ENCODE data around the gene GDF9.

Gene GDF9, protein sequence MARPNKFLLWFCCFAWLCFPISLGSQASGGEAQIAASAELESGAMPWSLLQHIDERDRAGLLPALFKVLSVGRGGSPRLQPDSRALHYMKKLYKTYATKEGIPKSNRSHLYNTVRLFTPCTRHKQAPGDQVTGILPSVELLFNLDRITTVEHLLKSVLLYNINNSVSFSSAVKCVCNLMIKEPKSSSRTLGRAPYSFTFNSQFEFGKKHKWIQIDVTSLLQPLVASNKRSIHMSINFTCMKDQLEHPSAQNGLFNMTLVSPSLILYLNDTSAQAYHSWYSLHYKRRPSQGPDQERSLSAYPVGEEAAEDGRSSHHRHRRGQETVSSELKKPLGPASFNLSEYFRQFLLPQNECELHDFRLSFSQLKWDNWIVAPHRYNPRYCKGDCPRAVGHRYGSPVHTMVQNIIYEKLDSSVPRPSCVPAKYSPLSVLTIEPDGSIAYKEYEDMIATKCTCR

DNA sequence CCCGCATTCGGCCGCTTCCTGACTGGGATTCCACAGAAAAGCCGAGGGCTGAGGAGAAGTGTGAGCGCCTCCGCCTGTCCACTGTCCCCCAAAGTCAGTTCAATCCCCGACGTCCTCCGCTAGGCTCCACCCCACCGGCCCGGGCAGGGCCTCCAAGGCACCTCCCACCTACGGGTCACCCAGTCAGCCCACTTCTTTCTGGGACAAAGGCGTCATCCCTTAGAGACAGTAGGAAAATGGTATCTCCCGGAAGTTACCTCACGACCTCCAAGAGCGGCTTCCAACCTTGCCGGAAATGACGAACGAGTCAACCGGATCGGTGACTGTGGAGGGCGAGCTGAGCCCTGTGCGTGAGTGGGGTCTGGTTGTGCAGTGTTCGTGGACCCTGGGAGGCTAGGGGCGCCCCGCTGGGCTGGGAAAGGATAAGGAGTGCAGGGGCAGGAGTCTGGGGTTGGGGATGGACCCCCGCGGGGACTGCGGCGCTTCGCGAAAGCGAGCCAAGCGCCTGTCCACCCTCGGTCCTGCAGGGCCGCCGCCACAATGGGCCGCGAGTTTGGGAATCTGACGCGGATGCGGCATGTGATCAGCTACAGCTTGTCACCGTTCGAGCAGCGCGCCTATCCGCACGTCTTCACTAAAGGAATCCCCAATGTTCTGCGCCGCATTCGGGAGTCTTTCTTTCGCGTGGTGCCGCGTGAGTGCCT, at the start of gene GDF9, which contains the start of gene UQCRQ:
Gene GDF9 (minus strand): TSS at position 128 of the 704 bp plus-strand sequence. CDS start 1,936 bp downstream, outside the sequence.
Gene UQCRQ (plus strand): TSS at position 301 of the 704 bp plus-strand sequence. CDS start 240 bp downstream, at position 541.
- DNase-seq (ENCODE audit: low read depth), result peak; percentile 84

DNA sequence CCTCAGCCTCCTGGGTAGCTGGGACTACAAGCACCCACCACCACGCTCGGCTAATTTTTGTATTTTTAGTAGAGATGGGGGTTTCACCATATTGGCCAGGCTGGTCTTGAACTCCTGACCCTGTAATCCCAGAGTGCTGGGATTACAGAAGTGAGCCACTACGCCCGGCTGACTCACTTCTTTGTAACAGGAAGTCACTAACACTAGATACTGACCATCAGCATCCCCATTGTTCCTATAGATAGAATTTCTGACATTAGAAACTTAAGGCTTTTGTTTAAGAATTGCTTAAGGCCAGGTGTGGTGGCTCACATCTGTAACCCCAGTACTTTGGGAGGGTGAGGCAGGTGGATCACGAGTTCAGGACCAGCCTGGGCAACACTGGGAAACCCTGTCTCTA, 49.4 kb upstream of the GDF9 start:
- no peak for DNase-seq (ENCODE audit: low read depth)

DNA sequence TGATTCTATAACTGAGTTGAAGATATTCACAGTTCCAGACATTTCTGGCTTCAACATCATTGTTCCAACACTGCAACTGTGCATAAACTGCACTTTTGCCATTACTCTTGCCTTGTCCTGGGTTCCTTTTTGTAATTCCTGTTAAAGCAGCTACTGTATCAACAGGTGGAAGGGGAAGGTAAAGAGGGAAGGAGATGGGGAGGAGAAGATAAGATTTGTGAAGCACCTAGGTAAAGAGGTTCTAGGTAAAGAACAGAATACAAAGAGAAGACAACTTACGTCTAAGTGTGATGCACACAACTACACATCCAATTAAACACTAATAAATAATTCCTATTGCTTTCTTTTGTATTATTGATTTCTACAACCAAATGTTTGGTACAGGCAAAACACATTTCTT, 43.4 kb upstream of the GDF9 start:
- DNase-seq (ENCODE audit: low read depth), result no peak

DNA sequence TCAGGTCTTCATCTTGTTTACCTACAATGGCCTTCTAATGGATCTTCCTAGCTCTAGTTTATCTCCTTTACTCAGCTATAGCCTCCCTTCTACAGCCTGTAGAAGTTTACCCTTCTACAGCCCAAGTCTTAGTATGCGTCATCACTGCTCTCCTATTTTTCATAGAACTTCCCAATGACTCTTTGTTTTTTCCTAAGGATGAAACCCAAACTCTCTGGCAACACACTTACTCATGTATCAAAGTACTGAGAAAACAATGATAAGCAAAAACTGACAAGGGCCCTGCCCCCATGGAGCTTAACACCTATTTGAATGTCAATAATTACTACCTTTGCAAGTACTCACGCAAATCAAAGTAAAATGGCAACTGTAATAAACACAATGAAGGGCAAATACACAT, 40.9 kb upstream of the GDF9 start:
- DNase-seq (ENCODE audit: low read depth), result no peak

DNA sequence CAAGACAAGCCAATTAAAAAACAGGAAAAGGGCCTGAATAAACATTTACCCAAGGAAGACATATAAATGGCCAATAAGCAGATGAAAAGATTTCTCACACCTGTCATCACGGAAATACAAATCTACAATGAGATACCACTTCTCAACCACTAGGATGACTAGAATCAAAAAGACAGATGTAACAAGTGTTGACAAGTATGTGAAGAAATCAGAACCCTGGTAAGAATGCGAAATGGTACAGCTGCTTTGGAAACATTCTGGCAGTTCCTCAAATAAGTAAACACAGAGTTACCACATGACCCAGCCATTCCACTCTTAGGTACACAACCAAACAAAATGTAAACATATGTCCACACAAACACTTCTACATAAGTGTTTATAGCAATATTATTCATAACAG, 39.7 kb upstream of the GDF9 start:
- no peak for DNase-seq (ENCODE audit: low read depth)

DNA sequence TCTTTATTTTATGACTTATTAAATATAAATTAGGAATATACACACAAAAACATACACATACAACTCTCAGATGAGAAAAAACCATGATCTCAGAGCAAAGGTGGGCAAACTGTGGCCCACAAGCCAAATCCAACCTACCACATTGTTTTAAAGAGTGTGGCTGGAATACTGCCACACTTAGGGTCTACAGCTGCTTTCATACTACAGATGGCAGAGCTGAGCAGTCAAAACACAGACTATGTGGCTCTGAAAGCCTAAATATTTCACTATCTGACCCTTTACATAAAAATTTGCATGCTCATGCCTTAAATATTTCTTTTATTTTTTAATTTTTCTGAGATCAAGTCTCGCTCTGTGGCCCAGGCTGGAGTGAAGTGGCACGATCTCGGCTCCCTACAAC, 35.5 kb upstream of the GDF9 start:
- no peak for DNase-seq (ENCODE audit: low read depth)

DNA sequence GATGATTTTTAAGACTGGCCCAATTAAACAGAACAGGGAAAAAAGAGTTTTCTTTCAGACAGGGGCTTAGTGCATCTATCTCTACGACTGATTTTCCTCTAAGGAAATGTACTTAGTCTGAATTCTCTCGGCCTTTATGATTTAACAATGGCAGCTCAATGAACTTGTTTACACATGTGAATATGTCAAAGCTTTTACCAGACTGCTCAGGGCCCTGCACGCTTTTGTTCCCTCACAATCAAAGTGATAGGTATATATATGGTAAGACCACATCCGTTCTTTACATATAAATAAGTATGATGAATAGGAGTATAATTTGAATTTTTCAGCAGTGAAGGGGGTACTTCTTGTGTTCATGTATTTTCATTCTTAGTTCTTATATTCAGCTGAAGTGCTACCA, 34.8 kb upstream of the GDF9 start:
- no peak for DNase-seq (ENCODE audit: low read depth)

DNA sequence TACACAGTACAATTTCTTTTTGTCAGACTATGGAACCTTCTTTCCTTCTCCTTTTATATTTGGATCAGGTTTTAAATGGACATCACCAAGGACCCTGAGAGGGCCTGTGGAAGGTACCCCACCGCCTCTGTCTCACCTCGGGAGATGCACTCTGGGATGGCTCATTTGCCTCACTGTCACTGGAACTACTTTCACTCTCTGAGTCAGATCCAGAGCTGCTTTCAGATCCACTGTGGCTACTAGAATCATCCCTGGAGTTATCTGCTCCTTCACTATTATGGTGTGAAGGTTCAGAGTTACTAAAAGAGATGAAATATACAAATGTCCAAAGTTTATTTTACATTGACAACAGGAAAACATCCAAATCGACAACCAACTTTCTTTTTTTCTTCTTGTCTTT, 31.8 kb upstream of the GDF9 start:
- no peak for DNase-seq (ENCODE audit: low read depth)

DNA sequence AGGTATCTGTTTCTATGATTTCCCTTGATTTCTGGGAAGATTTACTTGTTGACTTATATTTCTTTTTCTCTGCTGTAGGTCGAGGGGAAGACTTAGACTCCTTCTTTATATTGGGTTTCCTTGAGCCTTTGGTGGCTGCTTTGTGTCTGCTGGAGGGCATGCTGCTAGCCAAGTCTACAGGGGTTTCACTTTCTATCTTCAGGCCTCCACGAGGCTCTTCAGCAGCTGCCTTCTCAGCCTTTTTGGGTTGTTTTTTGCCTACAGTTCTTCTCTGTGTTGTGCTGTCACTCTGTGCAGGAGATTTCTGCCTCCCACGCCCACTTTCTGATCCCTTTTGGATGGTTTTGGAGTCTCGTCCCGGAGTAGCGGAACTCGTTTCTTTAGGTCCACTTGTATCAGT, 30.4 kb upstream of the GDF9 start:
- no peak for DNase-seq (ENCODE audit: low read depth)

DNA sequence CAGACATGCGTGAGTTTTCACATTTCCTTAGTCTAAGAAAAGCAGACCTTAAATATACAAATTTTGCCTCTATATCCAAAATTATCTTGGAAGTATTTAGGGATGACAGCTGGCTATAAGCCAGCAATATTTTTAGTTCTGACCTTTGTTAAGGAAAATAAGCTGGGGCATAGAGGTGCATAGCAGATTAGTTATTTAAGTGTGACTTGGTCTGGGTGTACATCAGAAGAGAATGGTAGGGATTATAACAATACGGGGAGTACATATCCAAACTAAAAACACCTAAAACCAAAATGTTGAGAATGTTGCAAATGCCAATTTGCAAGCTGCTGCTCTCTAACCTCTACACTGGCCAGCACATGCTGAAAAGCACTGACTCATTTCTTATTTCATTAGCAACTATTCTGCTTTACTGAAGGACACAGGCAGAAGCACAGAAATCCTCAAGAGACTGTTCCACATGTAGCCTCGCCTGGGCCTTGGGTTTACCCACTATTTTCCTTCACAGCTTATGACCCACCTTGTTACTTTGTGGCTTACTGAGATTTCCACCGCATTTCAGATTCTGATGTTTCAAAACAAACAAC, 29.5 kb upstream of the GDF9 start:
- DNase-seq (ENCODE audit: low read depth), result no peak

DNA sequence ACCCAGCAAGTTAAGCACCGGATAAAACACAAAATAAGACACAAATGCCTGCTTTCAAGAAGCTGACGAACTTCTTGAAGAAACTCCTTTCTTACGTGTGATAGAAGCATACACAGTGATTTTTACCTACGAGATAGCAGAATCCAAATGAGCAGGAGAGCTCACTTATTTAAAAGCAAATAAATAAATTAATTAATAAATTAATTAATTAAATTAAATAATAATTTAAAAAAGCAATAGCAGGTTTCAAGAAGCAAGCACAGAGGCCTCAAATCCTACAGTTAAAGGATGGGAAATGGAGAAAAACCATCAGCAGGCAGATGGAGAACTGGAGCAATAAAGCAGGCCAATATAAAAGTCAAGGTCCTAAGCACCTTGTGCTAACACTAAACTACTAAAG, 24.5 kb upstream of the GDF9 start:
- no peak for DNase-seq (ENCODE audit: low read depth)

DNA sequence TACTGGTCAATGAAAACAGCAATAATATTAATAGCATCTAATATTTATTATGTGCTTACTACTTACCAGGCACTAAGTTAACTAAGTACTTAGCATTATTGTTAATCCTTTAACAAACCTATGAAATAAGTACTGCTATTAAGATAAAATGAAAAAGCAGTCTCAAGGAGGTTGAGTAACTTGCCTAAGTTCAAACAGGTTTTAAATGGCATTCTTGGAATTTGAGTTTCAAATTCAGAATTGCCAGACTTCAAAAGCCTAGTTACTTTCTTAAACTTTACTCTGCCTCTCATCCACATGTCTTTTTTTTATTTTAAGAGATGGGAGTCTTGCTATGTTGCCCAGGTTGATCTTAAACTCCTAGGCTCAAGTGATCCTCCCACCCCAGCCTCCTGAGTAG, 23.2 kb upstream of the GDF9 start:
- no peak for DNase-seq (ENCODE audit: low read depth)

DNA sequence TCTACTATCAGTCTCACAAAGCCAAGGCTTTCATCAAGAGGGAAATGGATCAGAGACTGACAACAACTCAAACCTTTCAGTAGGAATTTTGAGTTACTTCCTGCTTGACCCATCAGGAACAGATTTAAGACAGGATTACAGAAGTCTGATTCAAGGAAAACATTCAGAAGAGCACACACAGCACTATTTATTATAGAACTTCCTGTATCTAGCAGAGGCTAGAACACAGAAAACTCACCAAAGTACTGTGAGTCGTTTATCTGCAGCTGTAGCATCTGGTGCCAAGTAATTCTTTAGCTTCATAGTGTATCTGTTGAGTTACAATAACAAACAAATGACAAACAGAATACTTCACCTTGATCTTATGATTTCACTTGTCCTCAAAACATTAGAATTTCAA, 21.0 kb upstream of the GDF9 start:
- DNase-seq (ENCODE audit: low read depth), result no peak

DNA sequence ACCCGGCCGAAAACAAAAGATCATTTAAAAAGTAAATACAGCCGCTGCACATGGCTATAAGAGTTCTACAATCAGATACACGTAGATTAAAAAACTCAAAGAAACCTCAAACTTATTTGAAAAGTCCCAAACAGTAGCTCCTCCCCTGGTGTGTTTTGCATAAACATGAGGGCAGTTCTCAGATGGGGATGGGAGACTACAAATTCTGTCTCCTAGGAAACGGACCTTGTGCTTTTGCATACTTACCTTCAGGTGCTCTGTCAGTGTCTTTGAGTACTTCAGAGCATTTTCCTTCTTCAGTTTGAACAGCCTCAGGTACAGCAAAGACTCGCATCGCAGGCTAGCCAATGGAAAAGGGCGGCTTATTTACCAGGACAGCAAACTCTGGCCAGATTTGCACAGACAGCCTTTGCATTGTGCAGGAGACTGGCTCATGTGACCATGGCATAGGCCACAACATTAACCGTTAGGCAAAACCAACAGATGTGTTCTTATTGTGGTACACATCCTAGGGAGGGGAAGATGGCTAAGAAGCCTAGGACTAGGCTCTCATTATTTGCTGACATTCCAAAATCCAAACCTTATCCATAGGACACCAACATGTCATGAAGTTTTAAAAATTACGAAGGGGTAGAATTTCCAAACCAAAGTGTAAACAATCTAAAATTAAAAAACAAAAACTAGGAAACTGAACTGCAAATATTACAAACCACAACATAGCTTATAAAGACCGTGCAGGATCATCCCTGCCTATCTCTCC, 20.0 kb upstream of the GDF9 start:
- no peak for DNase-seq (ENCODE audit: low read depth)

DNA sequence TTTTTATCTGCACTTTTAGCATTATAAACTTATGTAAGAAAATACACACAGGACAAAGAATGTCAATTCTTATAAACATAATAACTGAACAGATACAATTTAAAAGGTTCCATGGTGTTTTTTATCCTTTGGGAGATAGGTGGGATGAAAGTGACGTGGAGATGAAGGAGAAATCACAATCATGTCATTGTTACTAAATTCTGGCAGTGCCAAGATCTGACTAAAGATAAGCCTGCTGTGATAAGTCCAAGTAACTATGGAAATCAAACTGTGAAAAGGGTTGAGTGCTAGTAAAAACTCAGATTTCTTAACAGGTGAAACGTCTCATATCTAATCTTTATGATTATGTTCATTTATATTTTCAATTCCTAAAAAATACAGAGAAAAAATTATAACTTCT, 18.3 kb upstream of the GDF9 start:
- no peak for DNase-seq (ENCODE audit: low read depth)

DNA sequence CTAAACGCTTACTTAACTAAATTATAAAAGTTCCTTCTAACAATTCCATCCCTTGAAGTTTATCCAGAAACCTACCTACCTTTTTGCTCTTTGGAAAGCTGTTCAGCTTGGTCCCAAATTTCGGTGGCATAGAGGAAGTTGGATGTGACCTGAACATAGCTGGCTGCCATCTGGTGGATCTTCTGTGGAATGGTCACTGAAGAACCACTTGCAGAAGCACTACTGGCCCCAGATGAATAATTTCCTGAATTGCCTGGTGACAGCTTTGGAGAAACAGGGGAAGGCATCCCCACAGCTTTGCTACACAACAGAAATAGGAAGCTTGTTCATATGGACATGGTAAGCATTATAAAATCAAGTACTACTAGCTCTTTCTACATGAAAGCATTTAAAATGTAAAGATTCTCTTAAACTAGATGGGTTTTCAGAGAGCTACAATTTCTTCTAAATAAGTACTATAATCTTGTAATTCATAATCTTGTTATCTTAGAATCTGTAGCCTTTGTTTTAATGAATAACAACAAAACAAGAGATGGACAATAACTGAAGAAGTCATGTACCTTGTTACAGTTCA, 17.1 kb upstream of the GDF9 start:
- no peak for DNase-seq (ENCODE audit: low read depth)

DNA sequence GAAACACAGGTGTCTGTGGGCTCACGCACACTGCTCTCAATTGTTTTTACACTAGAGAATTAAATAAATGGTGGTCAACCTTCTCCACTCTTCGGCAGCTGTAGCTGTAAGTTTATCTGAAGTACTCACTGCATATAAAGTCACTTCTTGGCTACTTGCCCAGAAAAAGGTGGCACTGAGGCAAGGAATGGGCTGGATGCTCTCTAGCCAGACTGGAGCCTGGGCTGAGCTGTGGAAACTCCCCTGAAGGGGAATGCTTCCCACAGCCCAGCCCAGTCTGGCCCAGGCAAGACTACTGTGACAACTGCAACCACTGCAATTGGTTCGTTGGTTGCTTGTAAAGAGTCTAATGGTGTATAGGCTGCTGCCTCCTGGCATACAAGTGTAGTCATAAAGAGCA, 11.7 kb upstream of the GDF9 start:
- DNase-seq (ENCODE audit: low read depth), result no peak

DNA sequence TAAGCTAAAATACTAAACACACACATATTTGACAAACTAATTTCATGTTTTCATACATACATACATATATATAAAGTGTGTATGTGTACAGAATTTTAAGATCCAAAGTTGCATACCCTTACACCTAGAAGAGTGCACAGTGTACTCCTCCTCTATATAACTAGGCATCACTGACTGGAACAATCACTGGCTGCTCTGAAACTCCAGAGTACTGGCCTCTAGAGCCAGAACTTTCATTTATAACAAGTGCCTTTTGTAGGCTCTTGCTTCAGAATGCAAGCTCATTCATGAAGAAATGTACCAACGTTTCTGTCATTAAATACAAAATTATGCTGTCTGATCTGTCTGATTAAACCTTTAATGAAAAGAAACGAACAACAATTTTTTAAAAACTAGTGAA, 11.2 kb upstream of the GDF9 start:
- no peak for DNase-seq (ENCODE audit: low read depth)

DNA sequence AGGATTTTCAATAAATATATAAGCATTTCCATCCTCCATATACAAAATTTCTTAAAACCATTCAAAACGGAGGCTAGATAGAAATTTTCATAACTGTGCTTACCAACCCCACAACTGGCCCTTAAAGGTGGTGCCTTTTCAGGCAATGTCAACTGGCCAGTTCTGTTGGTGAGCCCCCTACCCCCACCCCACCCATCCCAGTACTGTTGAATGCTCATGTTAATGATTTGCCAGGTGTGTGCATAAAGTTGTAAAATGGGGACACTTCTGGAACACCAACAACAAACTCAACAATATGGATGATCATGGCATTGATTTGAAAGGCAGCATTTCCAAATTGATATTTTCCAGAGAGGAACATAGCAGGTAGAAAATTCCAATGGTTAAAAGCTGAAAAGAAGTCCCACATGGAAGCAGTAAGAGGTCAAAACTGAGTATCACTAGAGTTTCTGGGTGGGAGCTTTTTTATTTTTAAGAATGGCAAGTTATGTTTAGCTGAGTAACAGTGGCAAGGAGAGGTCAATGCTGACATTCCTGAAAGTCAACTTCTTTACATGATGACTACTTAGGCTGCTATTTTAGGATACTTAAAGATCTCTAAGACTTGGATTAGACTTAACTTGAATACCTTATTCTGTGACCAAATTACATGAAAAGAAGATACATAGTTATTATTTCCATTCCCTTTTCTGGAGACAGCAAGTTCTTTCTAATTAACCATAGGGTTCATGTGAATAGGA, 9.9 kb upstream of the GDF9 start:
- no peak for DNase-seq (ENCODE audit: low read depth)

DNA sequence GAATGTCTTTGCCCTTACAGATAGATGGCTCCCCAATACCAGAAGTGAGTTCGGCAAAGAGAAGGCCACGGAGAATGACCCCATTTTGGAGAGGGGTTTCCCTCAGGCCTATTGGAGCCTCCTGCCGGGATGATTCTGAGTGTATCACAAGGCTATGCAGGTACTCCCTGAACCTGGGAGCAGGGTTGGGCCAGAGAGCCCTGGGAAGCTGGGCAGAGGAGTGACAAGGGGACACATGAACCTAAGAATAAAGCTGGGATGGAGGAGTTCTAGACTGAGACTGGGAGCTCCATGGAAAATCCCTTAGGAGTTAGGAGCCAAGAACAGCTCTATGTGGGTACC, 7.6 kb upstream of the GDF9 start:
- no peak for DNase-seq (ENCODE audit: low read depth)

All from activated gamma-delta T cell treated with anti-CD3 and anti-CD28 coated beads, Interleukin-2, amount 50 U/mL, for 16 hours (primary cell).